GM19328 (cell line): Measurements from ENCODE around the gene NDUFA5.
"Not testable (repeated sequence)": the region's sequence is repeated elsewhere in the genome, so short reads cannot be mapped to it uniquely, and the experiment has no call there.

ENCODE experiments used
- ATAC-seq: cut with Tn5 transposase; IDR thresholded peaks from one replicate; pipeline ENCODE4 v1.9.1; 2021; ENCODE audit warnings: mild to moderate bottlenecking, moderate library complexity; ENCODE audit not compliant: unreplicated experiment

Gene NDUFA5

DNA sequence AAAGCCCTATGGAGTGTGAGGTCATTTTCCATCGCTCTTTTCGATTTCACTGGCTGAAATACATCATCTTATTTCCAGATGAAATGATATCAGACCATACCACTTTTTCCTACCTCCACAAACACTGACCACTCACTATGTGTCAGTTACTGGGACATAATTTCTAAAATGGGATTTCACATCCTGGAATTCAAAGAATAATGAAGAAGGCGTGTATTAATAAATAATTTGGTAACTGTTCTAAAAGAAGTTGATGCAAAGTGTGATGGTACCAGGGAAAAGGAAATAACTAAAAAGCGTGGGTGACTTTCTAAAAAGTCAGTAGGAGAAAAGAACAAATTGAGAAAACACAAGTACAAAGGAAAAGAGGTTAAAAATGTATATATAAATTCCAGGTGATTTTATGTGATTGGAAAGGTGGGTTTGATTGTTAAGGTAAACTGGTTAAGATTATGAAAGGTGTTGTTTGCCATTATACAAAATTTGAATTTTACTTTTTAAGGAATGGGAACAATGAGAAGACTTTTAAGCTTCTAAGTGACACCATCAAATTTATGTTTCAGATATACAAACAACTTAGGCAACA lies 764 bp upstream of the NDUFA5 start:
- no peak for ATAC-seq

DNA sequence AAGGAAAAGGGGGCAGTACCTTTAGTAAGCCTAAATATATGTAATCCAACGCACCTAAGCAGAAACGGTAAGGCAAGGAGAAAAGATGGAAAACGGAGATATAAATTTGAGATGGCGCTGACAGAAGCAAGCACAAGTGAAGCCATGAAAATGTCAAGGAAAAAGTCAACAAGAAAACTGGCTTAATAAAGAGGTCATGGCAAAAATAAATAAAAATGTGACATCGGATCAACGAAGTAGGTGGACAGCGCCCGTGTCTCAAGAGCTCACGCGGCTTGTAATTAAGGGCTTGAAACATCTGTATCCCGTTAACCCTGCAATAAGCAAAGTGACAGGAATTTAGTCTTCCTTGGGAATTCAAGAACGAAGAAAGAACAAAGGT lies 611 bp downstream of the NDUFA5 start:
- no peak for ATAC-seq

DNA sequence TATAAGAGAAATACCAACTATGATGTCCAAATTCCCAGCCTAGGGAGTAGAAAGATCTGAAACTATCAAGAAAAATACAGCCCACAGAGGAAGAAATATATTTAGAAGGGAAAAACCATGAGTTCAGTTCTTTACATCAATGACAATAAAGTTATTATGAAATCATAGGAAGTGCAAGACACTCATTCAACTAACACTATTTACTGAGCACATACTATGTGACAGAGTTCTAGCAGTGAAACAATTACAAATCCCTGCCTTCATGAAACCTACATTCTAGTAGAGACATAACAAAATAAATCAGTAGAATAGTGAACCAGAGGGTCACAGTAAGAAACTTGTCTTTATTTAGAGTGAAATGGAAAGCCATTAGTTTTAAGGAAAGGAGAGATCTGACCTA lies 2.1 kb downstream of the NDUFA5 start:
- ATAC-seq: no peak

DNA sequence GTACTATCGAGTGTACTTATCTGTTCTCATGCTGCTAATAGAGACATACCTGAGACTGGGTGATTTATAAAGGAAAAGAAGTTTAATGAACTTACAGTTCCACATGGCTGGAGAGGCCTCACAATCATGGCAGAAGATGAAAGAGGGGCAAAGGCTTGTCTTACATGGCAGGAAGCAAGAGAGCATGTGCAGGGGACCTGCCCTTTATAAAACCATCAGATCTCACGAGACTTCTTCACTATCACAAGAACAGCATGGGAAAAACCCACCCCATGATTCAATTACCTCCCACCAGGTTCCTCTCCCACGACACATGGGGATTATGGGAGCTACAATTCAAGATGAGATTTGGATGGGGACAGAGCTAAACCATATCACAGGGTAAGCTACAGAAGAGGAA lies 4.5 kb downstream of the NDUFA5 start:
- no peak for ATAC-seq

DNA sequence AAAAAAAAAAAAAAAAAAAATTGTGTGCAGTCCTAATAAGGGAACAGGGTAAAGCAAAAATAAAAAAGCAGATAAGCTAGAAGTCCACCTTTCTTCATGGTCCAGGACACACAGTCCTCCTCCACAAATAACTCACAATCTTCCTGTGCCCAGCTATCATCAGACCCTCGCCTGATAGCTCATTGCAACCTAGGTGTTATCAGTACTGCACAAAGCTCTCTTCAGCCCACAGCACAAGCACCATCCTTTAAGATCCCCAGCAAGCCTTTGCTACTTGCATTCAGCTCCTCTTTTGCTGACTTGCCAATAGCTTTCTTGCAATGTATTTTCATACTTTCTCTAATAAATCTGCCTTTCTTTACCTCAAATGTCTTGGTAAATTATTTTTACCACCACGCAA lies 5.0 kb downstream of the NDUFA5 start:
- no peak for ATAC-seq

DNA sequence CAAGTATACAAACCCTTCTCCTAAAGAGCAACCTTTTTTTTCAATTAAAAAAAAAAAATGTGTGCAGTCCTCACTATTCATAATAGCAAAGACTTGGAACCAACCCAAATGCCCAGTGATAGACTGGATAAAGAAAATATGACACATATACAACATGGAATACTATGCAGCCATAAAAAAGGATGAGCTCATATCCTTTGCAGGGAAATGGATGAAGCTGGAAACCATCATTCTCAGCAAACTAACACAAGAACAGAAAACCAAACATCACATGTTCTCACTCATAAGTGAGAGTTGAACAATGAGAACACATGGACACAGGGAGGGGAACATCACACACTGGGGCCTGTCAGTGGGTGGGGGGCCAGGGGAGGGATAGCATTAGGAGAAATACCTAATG lies 5.5 kb downstream of the NDUFA5 start:
- ATAC-seq: not testable (repeated sequence)

DNA sequence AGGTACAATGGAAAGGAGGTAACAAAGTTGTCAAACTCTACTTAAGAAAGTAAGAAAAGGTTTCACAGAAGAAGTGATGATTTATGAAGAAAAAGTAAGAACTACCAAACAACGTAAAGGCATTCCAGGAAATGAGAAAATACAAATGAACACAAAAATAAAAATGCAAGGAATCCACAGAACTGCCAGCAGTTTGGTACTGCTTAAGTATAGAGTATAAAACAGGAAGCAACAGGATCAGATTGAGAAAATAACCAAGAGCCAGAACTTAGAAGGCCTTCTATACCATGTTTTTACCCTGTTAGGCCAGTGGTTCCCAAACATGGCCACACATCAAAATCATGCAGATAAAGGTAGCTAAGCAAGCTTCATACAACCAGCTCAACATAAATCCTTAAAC lies 9.2 kb downstream of the NDUFA5 start:
- ATAC-seq: no peak

DNA sequence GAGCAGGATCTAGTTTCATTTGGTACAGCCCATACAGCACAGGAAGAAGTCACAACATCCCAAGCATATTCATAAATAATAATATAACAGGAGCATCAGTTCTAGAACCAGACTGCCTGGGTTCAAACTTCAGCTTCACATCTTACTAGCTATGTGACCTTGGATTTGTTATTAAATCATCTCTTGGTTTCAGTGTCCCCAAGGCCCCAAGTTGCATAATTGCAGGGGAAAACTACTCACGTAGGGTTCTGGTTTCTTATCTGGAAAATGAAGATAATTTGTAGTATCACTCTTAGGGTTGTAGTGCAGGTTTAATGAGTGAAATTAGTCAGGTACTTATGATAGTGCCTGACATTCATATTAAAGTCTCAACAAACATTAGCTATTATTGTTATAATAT lies 17.7 kb downstream of the NDUFA5 start:
- no peak for ATAC-seq

DNA sequence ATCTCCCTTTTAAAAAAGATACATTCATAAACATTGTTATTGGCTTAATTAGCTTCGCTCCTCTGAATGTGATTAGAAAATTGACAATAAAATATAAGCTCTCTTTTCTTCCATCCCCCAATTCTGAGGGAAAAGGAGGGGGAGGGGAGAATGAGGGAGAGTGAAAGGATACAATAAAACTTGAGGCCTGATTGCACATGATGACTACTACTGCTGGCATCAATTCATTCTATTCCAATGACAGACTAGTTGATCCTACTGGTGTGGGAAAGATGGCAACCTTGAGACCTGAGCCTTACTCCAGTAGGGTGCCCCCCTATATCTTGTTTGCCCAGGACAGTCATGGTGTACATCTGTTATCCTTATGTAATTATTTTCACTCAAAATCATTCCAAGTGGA lies 18.7 kb downstream of the NDUFA5 start:
- ATAC-seq: no peak

DNA sequence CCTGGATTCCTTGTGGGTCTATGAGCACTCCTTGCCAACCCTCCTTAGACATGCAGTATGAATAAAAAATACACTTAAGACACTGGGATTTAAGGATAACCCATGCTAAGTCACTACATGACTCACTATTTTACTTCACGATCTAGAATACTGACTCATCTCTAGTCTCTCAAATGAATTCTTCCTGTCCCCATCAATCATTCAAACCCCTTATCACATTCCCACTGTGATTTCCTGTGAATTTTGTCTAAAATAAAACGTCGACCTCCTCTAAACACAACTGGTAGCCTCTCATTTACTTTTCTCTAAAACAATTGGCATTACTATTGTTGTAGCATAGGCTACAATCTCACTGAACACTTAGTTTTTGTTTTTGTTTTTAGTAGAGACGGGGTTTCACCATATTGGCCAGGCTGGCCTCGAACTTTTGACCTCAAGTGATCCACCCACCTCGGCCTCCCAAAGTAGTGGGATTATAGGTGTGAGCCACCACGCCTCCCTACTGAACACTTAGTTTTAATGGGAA lies 19.4 kb downstream of the NDUFA5 start:
- no peak for ATAC-seq

DNA sequence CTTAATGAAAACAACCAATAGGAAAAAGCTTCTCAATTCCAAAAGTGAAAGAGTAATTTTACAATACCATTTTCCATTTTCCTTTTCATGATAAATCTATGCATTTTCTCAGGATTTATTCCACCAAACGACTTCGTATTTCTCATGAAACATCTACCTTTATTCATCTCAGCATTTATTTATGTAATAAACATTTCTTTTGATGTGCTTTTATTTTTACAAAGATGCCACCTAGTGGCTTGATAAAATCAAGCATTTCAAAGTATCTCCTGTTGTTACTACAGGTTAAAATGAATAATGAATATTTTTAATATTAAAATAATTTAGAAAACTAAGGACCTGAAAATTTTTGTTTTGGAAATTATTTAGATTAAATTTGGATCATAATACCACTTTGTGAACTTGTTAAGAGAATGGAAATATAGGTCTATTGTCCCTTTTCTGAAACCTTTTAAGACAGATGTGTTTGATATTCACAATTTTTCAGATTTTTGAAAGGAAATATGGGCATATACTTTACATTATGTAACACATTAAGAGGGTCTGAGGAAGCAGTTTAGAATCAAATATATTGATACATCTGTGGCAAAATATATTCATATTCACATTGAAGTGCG lies 20.5 kb downstream of the NDUFA5 start:
- no peak for ATAC-seq

DNA sequence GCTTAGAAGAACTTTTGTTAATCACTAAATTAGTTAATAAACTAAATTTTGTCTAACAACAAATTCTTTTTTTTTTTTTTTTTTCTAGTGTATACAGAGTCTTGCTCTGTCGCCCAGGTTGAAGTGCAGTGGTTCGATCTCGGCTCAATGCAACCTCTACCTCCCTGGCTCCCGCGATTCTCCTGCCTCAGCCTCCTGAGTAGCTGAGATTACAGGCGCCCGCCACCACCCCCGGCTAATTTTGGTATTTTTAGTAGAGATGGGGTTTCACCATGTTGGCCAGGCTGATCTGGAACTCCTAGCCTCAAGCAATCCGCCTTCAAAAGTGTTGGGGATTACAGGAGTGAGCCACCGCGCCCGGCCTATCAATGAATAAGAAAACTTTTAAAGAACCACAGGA lies 22.1 kb downstream of the NDUFA5 start:
- no peak for ATAC-seq

DNA sequence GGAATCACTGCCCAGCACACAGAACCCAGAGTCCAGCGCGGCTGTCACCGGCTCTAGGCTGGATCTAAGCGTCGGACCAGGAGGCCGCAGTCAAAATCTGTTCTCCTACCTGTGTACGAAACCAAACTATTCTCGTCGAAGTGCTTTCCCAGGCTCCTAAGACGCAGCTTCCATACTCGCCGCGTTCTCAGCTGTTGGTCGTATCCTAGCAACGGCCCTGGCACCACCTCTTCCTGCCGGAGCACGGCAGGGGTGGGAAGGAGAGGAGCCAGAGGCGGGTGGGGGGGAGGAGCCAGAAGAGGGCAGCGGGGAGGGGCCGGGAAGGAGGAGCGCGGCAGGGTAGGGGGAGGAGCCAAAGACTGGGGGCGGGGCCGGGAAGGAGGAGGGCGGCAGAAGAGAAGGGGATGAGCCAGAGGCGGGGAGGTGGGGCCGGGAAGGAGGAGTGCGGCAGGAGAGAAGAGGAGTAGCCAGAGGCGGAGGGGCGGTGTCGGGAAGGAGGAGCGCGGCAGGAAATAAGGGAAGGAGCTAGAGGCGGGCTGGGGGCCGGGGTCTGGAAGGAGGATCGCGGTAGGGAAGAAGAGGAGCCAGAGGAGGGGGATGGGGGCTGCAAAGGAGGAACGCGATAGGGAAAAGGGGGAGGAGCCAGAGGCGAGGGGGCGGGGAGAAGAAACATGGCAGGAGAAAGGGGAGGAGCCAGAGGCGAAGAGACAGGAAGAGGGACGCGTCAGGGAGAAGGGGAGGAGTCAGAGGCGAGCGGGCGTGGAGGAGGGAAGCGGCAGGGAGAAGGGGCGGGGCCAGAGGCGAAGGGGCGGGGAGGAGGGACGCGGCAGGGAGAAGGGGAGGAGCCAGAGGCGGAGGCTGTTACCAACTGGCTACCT lies 23.0 kb downstream of the NDUFA5 start, which contains the start of gene IQUB:
Gene IQUB (minus strand): TSS at position 213 of the 878 bp plus-strand sequence. CDS start 22,255 bp downstream, outside the sequence.
- peak; percentile 79 for ATAC-seq

DNA sequence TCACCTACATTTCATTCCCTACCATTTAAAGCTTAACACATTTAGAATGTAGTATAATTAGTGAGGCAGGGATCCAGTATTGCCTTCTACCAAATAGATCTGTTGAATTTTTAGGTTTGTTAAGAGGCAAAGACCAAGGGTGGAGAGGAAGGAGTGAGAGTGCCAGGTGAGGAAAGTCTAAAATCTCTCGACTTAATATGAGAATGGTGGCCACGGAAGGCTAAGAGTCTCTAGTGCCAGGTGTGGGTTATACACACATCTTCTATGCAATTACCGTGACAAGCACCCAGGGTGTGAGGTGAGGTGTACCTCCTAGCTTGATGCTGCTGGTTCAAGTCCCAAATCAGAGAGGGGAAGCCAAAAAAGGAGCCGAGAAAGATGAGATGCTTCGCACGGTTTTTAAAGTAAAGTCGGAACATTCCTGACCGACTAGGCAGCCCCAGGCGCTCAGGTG lies 23.7 kb downstream of the NDUFA5 start:
- ATAC-seq: peak; percentile 1

DNA sequence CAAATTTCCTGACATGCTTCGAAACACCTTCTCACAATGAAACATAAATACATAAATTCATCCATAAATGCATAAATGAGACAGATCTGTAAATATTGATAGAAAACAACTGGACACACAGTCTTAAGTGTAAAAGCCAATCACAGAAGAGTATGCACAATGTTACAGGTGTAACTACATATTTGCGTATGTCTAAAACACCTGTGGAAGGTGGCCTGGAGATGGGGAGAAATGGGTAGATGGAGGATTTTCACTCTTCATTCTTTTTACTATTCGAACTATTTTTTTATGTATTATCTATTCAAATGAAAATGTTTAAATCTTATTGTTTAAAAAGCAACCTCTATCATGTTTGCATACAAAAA lies 24.1 kb downstream of the NDUFA5 start:
- no peak for ATAC-seq

DNA sequence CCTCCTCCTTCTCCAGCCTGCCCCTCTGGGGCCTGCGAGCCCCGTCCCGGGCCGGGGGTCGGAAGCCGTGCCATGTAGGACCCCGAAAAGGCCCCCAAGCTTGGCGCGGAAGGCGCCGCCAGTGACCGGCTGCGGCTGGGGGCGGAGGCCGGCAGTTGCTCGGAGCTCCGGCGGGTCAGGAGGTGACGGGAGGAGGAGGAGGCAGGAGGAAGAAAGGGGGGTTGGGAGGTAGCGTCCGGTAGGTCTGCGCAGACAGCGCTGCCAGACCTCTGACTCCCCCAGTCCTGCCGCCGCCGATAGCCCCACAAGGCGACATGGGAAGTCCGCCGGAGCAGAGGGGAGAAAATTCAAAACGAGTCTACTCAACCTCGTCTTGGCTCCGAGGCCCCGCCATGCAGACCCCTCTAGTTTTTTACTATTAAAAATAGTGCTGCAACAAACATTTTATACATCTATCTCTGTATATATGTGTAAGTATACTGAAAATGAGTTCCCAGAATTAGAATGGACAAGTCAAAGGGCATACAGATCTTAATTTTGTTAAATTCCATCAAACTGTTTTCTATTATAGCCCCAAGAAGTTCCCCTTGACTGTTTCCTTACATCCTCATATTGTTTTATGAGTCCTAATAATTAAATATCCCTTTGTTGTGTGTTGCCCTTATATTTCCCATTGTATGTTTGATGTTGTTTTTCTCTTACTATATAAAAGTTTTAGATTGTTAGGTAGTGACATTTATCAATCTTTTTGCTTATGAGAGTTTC lies 24.6 kb downstream of the NDUFA5 start:
- not testable (repeated sequence) for ATAC-seq

DNA sequence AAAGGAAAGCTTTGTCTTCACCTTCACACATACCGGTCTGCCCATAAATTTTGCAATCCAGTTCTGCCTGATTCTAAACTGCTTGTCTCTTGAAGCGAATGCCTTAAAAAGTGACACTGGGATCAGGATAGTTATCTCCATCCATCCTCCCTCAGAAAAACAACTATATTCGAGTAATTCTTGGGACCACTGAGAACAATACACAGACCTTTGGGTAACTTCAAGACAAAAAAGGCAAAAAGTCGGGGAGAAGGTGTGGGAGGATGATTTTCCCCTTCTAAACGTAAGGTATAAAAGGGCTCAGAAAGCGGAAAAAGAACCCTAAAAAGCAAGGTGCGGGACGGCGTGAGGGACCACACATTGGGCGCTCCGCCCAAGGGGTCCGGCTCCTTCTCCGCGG lies 25.3 kb downstream of the NDUFA5 start:
- not testable (repeated sequence) for ATAC-seq

DNA sequence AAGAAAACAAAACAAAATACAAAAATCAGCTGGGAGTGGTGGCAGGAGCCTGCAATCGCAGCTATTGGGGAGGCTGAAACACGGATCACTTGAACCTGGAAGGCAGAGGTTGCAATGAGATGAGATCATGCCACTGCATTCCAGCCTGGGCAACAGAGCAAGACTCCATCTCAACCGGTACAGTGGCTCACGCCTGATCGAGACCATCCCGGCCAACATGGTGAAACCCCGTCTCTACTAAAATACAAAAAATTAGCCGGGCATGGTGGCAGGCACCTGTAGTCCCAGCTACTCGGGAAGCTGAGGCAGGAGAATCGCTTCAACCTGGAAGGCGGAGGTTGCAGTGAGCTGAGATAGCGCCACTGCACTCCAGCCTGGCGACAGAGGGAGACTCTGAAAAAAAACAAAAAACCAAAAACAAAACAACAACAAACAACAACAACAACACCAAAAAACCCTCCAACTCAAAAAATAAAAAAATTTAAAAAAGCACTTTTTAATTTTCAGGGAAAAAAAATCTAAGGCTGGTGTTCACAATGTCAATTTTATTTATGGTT lies 27.5 kb downstream of the NDUFA5 start:
- ATAC-seq: not testable (repeated sequence)

DNA sequence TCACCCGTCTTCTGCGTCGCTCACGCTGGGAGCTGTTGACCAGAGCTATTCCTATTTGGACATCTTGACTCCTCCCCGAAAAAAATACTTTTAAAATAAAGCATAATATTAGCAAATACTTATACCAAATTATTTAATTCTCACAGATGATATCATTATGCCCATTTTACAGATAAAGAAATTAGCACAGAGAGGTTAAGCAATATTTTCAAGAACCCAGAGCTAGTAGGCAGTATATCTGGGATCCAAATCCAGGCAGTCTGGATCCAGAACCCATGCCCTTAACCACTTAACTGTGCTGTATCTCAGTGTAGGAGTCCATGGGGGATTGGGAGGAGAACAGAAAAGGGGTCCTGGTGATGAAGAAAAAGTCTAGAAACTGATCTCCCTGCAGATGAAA lies 29.4 kb downstream of the NDUFA5 start:
- no peak for ATAC-seq

DNA sequence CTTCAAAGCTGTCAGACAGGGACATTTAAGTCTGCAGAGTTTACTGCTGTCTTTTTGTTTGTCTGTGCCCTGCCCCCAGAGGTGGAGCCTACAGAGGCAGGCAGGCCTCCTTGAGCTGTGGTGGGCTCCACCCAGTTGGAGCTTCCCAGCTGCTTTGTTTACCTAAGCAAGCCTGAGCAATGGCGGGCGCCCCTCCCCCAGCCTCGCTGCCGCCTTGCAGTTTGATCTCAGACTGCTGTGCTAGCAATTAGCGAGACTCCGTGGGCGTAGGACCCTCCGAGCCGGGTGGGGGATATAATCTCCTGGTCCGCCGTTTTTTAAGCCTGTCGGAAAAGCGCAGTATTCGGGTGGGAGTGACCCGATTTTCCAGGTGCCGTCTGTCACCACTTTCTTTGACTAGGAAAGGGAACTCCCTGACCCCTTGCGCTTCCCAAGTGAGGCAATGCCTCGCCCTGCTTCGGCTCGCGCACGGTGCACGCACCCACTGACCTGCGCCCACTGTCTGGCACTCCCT lies 29.8 kb downstream of the NDUFA5 start:
- ATAC-seq: not testable (repeated sequence)
